Measurements from ENCODE around the gene CDH15.
"Not testable (repeated sequence)": the region's sequence is repeated elsewhere in the genome, so short reads cannot be mapped to it uniquely, and the experiment has no call there.

The CDH15 gene

DNA sequence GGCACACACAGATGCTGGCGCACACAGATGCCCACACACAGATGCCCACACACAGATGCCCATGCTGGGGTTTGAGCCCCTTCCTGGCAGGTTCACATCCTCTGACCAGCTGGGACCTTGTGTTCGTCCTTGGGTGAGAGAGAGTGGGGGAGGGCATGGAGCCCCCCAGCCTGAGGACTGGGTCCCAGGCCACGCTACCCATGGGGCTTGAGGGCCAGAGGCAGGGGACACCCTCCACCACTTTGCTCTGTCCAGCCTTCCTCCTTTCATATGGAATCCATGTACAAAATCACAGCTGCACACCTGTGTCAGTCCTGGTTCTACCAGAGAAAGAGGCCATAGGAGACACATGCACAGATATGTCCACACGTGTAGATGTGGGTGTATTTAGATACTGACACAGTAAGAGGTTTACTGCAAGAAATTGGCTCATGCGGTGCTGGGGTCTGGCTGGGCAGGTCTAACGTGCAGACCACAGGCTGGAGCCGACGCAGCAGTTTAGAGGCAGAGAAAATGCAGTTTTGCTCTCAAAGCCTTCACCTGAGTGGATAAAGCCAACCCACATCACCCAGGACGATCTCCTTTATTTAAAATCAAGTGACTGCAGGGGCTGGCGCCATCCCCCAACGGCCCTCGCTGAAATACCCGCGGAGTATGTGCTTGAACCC, 17.9 kb downstream of the CDH15 start:
- DNase-seq = no peak

- no peak for DNase-seq
Observed at GRCh38 chr16:89190150-89190958, 18.8 kb downstream of the CDH15 start.

DNA sequence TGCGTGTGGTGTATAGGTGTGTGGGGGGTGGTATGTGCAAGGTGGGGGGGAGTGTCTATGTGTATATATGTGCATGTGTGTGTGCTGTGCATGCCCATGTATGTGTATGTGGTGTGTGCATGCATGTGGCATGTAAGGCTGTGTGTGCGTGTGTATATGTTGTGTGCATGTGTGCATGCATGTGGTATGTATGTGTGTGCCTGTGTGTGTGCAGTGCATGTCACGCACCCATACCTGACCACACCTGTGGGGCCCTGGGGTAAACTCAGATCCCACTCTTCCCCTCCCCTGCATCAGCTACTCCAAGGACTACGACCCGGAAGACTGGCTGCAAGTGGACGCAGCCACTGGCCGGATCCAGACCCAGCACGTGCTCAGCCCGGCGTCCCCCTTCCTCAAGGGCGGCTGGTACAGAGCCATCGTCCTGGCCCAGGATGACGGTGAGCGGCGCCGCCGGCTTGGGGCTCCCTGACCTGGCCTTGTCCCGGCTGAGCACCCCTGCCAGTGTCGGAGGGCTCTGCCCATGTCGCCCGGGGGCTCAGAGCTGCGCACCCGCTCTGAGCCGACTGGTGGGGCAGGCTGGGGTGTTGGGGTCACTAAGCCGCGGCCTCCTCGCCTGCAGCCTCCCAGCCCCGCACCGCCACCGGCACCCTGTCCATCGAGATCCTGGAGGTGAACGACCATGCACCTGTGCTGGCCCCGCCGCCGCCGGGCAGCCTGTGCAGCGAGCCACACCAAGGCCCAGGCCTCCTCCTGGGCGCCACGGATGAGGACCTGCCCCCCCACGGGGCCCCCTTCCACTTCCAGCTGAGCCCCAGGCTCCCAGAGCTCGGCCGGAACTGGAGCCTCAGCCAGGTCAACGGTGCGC, 19.7 kb downstream of the CDH15 start:
- DNase-seq = no peak

DNA sequence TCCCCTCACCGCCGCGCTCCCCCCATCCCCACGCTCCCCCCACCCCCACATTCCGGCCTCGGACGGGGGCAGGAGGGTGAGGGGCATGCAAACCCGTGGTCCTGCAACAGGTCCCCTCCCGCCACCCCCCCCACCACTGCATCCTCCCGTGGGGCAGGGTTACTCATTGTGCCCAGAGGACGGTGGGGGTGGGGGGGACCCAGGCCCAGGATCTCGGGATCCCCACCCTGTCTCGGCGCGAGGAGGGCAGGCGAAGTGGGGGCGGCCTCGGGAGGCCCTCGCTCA, 20.3 kb downstream of the CDH15 start:
- no peak for DNase-seq

DNA sequence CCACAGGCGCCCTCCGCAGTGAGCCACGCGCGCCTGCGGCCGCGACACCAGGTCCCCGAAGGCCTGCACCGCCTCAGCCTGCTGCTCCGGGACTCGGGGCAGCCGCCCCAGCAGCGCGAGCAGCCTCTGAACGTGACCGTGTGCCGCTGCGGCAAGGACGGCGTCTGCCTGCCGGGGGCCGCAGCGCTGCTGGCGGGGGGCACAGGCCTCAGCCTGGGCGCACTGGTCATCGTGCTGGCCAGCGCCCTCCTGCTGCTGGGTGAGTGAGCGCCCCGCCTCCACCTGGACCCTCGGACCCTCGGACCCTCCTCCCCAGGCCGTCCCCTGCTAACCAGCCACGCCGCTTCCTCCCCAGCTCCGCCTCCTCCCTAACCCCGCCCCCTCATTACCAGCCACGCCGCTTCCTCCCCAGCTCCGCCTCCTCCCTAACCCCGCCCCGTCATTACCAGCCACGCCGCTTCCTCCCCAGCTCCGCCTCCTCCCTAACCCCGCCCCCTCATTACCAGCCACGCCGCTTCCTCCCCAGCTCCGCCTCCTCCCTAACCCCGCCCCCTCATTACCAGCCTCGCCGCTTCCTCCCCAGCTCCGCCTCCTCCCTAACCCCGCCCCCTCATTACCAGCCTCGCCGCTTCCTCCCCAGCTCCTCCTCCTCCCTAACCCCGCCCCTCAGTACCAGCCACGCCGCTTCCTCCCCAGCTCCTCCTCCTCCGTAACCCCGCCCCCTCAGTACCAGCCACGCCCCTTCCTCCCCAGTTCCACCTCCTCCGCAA, 20.8 kb downstream of the CDH15 start:
- not testable (repeated sequence) for DNase-seq

DNA sequence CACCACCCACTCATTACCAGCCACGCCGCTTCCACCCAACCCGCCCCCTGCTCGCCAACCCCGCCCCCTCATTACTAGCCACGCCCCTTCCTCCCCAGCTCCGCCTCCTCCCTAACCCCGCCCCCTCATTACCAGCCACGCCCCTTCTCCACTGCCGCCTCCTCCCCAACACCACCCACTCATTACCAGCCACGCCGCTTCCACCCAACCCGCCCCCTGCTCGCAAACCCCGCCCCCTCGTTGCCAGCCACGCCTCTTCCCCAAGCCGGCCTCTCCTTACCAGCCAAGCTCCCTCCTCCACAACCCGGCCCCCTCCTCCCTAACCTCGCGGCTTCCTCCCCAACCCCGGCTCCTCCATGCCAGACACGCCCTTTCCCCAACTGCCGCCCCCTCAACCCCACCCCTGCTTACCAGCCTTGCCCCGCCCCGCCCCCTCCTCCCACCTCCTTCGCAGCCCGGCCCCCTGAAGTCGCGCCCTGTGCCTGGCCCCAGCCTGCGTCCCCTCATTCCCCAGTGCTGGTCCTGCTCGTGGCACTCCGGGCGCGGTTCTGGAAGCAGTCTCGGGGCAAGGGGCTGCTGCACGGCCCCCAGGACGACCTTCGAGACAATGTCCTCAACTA, 21.5 kb downstream of the CDH15 start:
- no peak for DNase-seq

GRCh38 chr16:89193576-89194293, 22.2 kb downstream of the CDH15 start:
- no peak for DNase-seq

DNA sequence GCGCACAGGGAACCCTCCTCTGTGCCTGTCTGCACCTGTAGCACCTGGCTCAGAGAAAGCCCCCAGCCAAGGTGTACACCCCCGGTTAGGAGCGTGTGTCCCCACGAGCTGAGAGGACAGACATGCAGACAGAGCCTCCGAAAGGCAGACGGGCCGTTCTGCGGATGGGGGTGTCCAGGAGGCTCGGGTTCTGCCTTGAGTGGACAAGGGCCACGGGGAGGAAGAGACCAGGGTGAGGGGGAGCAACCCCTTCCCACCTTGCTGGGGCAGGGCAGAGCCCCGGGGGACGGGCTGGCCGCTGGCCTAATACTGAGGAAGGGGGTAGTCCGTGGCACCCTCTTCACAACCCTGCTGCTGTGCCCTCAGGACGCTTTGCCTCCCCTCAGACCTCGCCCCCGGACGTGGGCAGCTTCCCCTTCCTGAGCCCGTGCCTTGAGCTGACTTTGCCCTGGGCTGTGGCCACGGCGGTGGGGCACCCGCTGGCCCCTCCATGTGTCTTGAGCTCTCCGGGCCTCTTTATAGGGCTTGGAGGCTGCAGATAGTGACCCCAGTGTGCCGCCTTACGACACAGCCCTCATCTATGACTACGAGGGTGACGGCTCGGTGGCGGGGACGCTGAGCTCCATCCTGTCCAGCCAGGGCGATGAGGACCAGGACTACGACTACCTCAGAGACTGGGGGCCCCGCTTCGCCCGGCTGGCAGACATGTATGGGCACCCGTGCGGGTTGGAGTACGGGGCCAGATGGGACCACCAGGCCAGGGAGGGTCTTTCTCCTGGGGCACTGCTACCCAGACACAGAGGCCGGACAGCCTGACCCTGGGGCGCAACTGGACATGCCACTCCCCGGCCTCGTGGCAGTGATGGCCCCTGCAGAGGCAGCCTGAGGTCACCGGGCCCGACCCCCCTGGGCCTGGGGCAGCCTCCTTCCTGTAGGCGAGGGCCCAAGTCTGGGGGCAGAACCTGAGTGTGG, 23.1 kb downstream of the CDH15 start:
- no peak for DNase-seq

DNA sequence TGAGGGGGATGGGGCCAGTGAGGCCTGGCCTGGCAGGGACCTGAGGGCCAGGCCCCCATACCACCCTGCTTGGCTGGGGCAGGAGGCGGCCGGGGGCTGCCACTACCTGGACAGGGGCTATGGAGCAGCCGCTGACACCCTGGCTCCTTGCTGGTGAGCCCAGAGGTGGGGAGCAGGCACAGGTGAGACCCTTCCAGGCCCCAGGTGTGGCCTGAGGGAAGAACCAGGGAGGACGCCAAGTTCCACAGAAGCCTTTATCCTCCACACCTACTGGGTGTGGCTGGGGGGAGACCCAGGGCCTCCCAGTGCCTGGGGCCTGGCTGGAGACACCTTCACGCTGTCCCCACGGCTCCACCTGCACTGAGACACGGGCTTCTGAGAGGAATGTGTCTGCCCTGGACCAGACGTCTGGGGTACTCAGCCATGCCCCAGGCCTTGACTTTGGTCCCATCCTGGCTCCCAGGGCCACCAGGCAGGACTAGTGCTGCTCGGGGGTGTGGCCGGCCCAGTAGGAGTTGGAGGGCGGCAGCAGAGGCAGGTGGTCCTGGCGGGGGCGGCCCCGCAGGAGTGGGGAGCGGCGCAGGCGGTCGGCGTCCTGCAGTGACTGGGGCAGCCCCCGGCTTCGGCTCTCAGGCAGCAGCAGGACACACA, 24.1 kb downstream of the CDH15 start:
- DNase-seq = no peak

- DNase-seq = no peak
Observed at GRCh38 chr16:89197033-89197632, 25.6 kb downstream of the CDH15 start.

GRCh38 chr16:89197633-89198416, 26.3 kb downstream of the CDH15 start:
- no peak for DNase-seq

DNA sequence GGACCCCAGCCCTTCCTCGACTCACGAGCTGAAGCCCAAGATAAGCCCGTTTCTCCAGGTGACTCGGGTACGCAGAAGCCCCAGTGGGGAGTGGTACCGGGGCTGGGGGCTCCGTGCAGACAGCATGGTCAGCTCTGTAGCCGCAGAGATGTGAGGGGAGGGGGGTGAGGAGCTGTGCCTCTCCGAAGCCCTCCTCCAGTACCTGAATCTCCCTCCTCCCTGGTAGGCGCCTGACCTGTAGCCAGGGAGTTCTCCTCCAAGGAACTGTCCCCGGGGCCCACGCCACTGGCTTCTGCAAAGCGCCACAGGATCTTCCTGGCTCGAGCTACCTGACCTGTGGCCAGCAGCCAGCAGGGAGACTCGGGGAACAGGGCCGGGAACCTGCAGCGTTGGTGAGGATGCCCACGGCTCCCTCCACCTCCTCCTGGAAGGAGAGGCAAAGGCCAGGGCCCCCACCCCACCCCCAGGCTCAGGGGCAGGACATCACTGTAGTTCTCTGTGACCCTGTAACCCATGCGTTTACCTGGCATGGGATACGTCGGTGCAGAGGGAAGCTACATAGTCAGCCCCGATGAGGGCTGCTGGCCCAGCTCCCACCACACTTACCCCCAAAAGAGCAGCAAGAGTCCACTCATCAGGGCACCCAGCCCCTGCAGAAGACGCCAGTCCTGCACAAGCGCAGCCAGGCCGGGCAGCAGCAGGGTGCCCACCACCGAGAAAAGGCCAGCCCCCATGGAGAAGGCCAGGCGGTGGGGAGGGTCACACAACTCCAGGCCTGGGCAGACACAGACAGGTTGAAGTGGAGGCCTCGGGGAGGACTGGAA, 27.1 kb downstream of the CDH15 start:
- DNase-seq = no peak

DNA sequence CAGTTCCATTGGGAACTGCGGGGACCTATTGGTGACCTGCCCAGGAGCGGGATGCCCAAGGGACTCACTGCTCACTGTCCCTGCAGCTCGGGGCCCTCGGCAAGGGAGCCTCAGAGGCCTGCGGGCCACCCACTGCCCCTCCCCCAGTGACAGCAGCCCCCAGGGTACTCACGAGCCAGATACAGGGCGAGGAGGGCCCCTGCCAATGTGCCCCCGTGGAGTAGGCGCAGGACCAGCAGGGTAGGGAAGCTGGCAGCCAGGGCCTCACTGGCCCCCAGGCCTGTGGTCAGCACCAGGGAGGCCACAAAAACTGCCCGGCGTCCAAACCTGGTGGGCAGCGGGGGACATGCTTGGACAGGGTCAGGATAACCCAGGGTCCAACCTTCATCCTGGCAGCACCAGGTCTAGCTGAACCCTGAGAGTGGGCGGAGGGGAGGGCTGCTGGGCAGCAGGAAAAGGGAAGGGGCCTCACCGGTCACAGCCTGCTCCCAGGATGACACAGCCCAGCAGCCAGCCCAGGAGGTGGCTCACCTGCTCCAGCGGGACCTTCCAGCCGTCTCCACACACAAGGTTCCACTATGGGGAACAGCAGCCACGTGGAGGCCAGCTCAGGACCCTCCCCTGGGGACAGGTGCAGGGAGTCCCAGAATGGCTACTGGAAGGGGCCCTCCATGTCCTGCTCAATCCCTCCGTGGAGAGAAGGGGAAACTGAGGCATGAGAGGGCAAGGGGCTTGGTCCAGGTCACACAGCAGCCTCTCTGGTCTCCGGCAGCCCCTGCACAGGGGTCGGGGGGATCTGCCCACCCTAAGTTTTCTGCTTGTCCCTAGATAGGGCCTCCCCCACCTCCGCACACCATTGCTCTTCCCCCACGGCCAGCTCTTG, 27.9 kb downstream of the CDH15 start:
- no peak for DNase-seq

GRCh38 chr16:89200124-89200849, 28.7 kb downstream of the CDH15 start, which contains the start of gene SLC22A31:
TSS of gene SLC22A31 (minus strand) at chr16:89200537. CDS start at chr16:89200501, 36 bp downstream.
- no peak for DNase-seq

GRCh38 chr16:89200850-89201411, 29.4 kb downstream of the CDH15 start:
- DNase-seq = no peak

All from NCI-H1694 treated with DMSO at 0.1 percent for 48 hours (cell line).